HepG2 (cell line): ENCODE measurements around the gene SLA2. TPM values are rescaled to one million over a fixed set of nuclear protein-coding genes. Genes with fewer than 3 reads are reported as not detected.

Experiments
- ATAC-seq: fragments of 200-7000 bp; cut with Tn5 transposase; 3 replicates; pipeline ENCODE4 v1.9.1; 2020; ENCODE audit warnings: mild to moderate bottlenecking, moderate library complexity
- BruUV-seq: library from RNA; stranded (reverse); fragments of 400-500 nt; replicated peaks from 2 replicates; lab custom pipeline; 2021; lab: Mats Ljungman, UMichigan
- CTCF ChIA-PET: fragments of 300-600 bp; formaldehyde crosslinking; extraction: SDS; loops from one replicate; lab custom pipeline; 2021; ENCODE audit warnings: low total read pairs, inconsistent platforms, low intra/inter-chr PET ratio; lab: Yijun Ruan, JAX
- POLR2A ChIA-PET: fragments of 350-600 bp; sonication (Branson Sonifier 250); formaldehyde crosslinking; loops from one replicate; lab custom pipeline; 2020; ENCODE audit warnings: antibody characterized with exemption, inconsistent platforms; lab: Yijun Ruan, JAX
- DNase-seq: peaks from one replicate; pipeline ENCODE4 v3.0.0-alpha.2; 2015; ENCODE audit warnings: low spot score
- FAIRE-seq: peaks from 3 replicates; lab custom pipeline; 2011; peaks lifted over from hg19 to GRCh38; lab: Jason Lieb, UNC
- H2AFZ ChIP-seq: one replicate; pipeline ENCODE4 v1.6.1; 2011; ENCODE audit warnings: low read length, inconsistent platforms
- H3K27ac ChIP-seq: fragments of 300-600 bp; 3 replicates; pipeline ENCODE4 v1.8.0; 2011; ENCODE audit warnings: mixed run types, mild to moderate bottlenecking, mixed read lengths, low read length, inconsistent platforms; ENCODE audit not compliant: insufficient read depth; ENCODE audit errors: extremely low read length
- H3K27me3 ChIP-seq, 2 experiments: fragments of 200-600 bp in 1 of 2; 2 replicates in 1 of 2; 3 replicates in 1 of 2; pipeline versions ENCODE4 v1.6.0 to v1.8.0; 2011; ENCODE audit warnings: low read length in 2 of 2, mild to moderate bottlenecking in 2 of 2, moderate library complexity in 2 of 2, inconsistent platforms in 1 of 2; ENCODE audit not compliant: insufficient read depth in 2 of 2, control insufficient read depth in 1 of 2
- H3K36me3 ChIP-seq, 2 experiments: fragments of 200-600 bp in 1 of 2; replicated peaks in 1 of 2; 2 replicates in 1 of 2; 3 replicates in 1 of 2; pipeline versions ENCODE4 v1.5.1 to v1.8.0; 2011; ENCODE audit warnings: low read length in 2 of 2, inconsistent platforms in 1 of 2; ENCODE audit not compliant: insufficient read depth in 2 of 2, control insufficient read depth in 1 of 2
- H3K4me1 ChIP-seq: 2 replicates; pipeline ENCODE4 v1.5.1; 2012; ENCODE audit warnings: low read length, inconsistent platforms; ENCODE audit not compliant: insufficient read depth
- H3K4me2 ChIP-seq: 2 replicates; pipeline ENCODE4 v1.6.0; 2011; ENCODE audit warnings: low read depth, low read length, inconsistent platforms
- H3K4me3 ChIP-seq, 3 experiments: fragments of 200-600 bp in 1 of 3; sonication (generic), shearing (Covaris generic) in 1 of 3; replicated peaks in 1 of 3; 2 replicates each; pipeline ENCODE4 v1.5.1; 2011 to 2016; ENCODE audit warnings: low read length in 3 of 3, inconsistent platforms in 2 of 3, low read depth in 2 of 3, mild to moderate bottlenecking in 2 of 3, control low read depth in 1 of 3, mixed read lengths in 1 of 3; ENCODE audit not compliant: insufficient read depth in 1 of 3
- H3K79me2 ChIP-seq: one replicate; pipeline ENCODE4 v1.6.1; 2011; ENCODE audit warnings: low read length, inconsistent platforms; ENCODE audit not compliant: insufficient read depth
- H3K9ac ChIP-seq: 2 replicates; pipeline ENCODE4 v1.6.0; 2011; ENCODE audit warnings: mild to moderate bottlenecking, low read depth, low read length, inconsistent platforms; ENCODE audit not compliant: insufficient read depth
- H3K9me3 ChIP-seq: 2 replicates; pipeline ENCODE4 v1.5.1; 2012; ENCODE audit warnings: mild to moderate bottlenecking, low read length
- H4K20me1 ChIP-seq: 2 replicates; pipeline ENCODE4 v1.6.0; 2011; ENCODE audit warnings: inconsistent platforms, mild to moderate bottlenecking, low read length, moderate library complexity; ENCODE audit not compliant: insufficient read depth
- DR1 ChIP-seq: sonication (generic); formaldehyde crosslinking; IDR thresholded peaks from 2 replicates; pipeline ENCODE4 v1.8.0; 2021; ENCODE audit warnings: mild to moderate bottlenecking, missing genetic modification reagents, inconsistent platforms
- HIVEP1 ChIP-seq: sonication (generic); formaldehyde crosslinking; IDR thresholded peaks from 2 replicates; pipeline ENCODE4 v1.4.0; 2020; ENCODE audit warnings: mild to moderate bottlenecking, missing genetic modification reagents
- KAT8 ChIP-seq: IDR thresholded peaks from 2 replicates; pipeline ENCODE4 v1.6.1; 2016; ENCODE audit warnings: missing genetic modification reagents, missing compliant biosample characterization
- MLLT10 ChIP-seq: sonication (generic); formaldehyde crosslinking; IDR thresholded peaks from 2 replicates; pipeline ENCODE4 v1.4.0; 2020; ENCODE audit warnings: missing genetic modification reagents
- POGZ ChIP-seq: sonication (generic); formaldehyde crosslinking; IDR thresholded peaks from 2 replicates; pipeline ENCODE4 v1.4.0; 2020; ENCODE audit warnings: mild to moderate bottlenecking, missing genetic modification reagents
- RCOR2 ChIP-seq: IDR thresholded peaks from 2 replicates; pipeline ENCODE4 v1.6.1; 2016; ENCODE audit warnings: missing biosample characterization, missing genetic modification reagents
- XRCC5 ChIP-seq: fragments of 200-400 bp; formaldehyde crosslinking; optimal IDR thresholded peaks from 2 replicates; pipeline ENCODE3; 2017; ENCODE audit warnings: mild to moderate bottlenecking, low read length
- ZKSCAN1 ChIP-seq: fragments of 150-350 bp; IDR thresholded peaks from 2 replicates; pipeline ENCODE4 v1.6.1; 2014; ENCODE audit warnings: low read length
- ZNF260 ChIP-seq: sonication (generic); formaldehyde crosslinking; IDR thresholded peaks from 2 replicates; pipeline ENCODE4 v1.4.0; 2020; ENCODE audit warnings: missing genetic modification reagents, low read depth, mild to moderate bottlenecking, borderline replicate concordance
- ZNF576 ChIP-seq: sonication (generic); formaldehyde crosslinking; IDR thresholded peaks from 2 replicates; pipeline ENCODE4 v1.4.0; 2020; ENCODE audit warnings: mild to moderate bottlenecking, missing genetic modification reagents
- ZNF703 ChIP-seq: sonication (generic); formaldehyde crosslinking; IDR thresholded peaks from 2 replicates; pipeline ENCODE4 v1.5.1; 2020; ENCODE audit warnings: missing genetic modification reagents, mild to moderate bottlenecking, moderate library complexity, borderline replicate concordance
- ZNF737 ChIP-seq: sonication (generic); formaldehyde crosslinking; IDR thresholded peaks from 2 replicates; pipeline ENCODE4 v1.5.0; 2020; ENCODE audit warnings: missing genetic modification reagents, mild to moderate bottlenecking, borderline replicate concordance
- WGBS: methylation state at CpG from one replicate; pipeline ENCODE4 v1.1.6; 2017; ENCODE audit warnings: low lambda C conversion rate; 5-methylcytosine and 5-hydroxymethylcytosine counted together
- in situ Hi-C: cut with HindIII; loops from 2 replicates; pipeline ENCODE4 v1.10.0; 2017; ENCODE audit warnings: low pct_unique_long_range_greater_than_20kb; ENCODE audit not compliant: extremely low pct_ligation_motif_present
- intact Hi-C: fragments of 100-400 bp; cut with micrococcal nuclease; formaldehyde crosslinking; loops from one replicate; pipeline ENCODE4 v1.10.0; 2022; ENCODE audit not compliant: unreplicated experiment
- polyA plus RNA-seq, 8 experiments: library from polyadenylated mRNA; depleted of rRNA in 3 of 8; stranded (reverse) in 7 of 8; unstranded in 1 of 8; fragments of >200 nt; fragmentation: Illumina TruSeq in 4 of 8; extraction: Trizol in 4 of 8; gene quantifications; 2 replicates each; pipeline versions ENCODE4 v1.2.1 to v1.2.3, GENCODE V29; 2011 to 2016; ENCODE audit warnings: low read depth in 4 of 8, missing spikeins in 1 of 8, mixed read lengths in 1 of 8; ENCODE audit not compliant: insufficient read depth in 1 of 8
- total RNA-seq, 5 experiments: library from RNA; depleted of rRNA; stranded (reverse); fragments of >200 nt; fragmentation: Illumina TruSeq; extraction: Trizol; gene quantifications; 2 replicates each; pipeline ENCODE4 v1.2.3, GENCODE V29; 2016; ENCODE audit warnings: low read depth in 1 of 5
- TF ChIP-seq, protein P1 (sequence below): sonication (generic); formaldehyde crosslinking; IDR thresholded peaks from 2 replicates; pipeline ENCODE4; 2020; ENCODE audit warnings: missing genetic modification reagents, mild to moderate bottlenecking, borderline replicate concordance
- TF ChIP-seq, protein P2 (sequence below): sonication (generic); formaldehyde crosslinking; IDR thresholded peaks from 2 replicates; pipeline ENCODE4 v1.4.0; 2020; ENCODE audit warnings: mild to moderate bottlenecking, missing genetic modification reagents

Gene SLA2
- total and polyA plus RNA-seq, 2 of the 13 experiments (the other 11 are each of a cell fraction or from before 2014, with no cell fraction given): 1.6 to 3.6 TPM

DNA sequence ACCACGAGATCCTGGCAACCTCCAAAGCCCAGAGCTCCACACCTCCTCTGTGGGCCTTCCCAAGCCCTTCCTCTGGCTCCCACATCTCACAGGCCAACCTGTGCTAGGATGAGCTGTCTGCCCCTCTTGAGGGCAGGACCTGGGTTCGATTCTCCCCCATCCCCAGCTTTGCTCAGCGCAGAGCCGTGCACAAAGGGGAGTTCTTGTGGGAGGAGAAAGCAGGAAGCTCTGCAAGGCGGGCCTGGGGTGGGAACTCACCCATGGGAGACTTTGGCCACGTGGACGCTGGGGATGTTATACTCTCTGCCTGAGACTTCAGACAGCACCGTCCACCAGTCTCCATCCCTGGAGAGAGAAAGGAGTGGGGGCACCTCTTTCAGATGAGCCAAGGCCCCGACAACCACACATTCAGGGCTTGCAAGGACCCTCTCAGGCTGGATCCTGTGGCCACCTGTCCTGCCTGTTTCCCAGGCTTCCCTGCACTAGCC, 12.7 kb downstream of the SLA2 start (continued):
- TF ChIP-seq, protein P1, sequence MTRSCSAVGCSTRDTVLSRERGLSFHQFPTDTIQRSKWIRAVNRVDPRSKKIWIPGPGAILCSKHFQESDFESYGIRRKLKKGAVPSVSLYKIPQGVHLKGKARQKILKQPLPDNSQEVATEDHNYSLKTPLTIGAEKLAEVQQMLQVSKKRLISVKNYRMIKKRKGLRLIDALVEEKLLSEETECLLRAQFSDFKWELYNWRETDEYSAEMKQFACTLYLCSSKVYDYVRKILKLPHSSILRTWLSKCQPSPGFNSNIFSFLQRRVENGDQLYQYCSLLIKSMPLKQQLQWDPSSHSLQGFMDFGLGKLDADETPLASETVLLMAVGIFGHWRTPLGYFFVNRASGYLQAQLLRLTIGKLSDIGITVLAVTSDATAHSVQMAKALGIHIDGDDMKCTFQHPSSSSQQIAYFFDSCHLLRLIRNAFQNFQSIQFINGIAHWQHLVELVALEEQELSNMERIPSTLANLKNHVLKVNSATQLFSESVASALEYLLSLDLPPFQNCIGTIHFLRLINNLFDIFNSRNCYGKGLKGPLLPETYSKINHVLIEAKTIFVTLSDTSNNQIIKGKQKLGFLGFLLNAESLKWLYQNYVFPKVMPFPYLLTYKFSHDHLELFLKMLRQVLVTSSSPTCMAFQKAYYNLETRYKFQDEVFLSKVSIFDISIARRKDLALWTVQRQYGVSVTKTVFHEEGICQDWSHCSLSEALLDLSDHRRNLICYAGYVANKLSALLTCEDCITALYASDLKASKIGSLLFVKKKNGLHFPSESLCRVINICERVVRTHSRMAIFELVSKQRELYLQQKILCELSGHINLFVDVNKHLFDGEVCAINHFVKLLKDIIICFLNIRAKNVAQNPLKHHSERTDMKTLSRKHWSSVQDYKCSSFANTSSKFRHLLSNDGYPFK (CRISPR knock-in tag): peak; percentile 14; the same call in 1 of the 2 replicates
- TF ChIP-seq KAT8 (CRISPR knock-in tag): 0 out of 2 replicates have a peak, but pooled peaks have one; percentile 2
- 0 out of 2 replicates have a peak, but pooled peaks have one; percentile 14 for TF ChIP-seq ZNF260 (CRISPR knock-in tag)
- no peak for TF ChIP-seq MLLT10
- TF ChIP-seq ZKSCAN1: no peak
- peak; percentile 42; the same call in 1 of the 2 replicates for TF ChIP-seq ZNF737 (CRISPR knock-in tag)
- TF ChIP-seq, all 625 proteins: peak for 57

GRCh38 chr20:36632487-36633284, 13.3 kb downstream of the SLA2 start:
- peak overlapping the region; percentile 15 to 68 (median 26); a peak in 4 of 6 replicates for H3K4me3 ChIP-seq
- ATAC-seq: peak; percentile 96
- peak; percentile 95 for FAIRE-seq
- no peaks in the 10 kb centered on the region for H3K36me3 ChIP-seq
- peak overlapping the region; percentile 88 for H3K4me2 ChIP-seq
- H3K79me2 ChIP-seq: no peaks in the 10 kb centered on the region
- peak overlapping the region; percentile 74 for H2AFZ ChIP-seq
- H3K27me3 ChIP-seq: no peaks in the 10 kb centered on the region
- DNase-seq: peak; percentile 87
- H3K27ac ChIP-seq: peak overlapping the region; percentile 14
- H3K9ac ChIP-seq: peak overlapping the region; percentile 71
- in situ Hi-C loops (no loop called here), intact Hi-C loops (loop anchor here (1.0 kb wide), 1 partner anchor 20 kb away; no protein-coding TSS in a partner anchor)
- CTCF ChIA-PET: interaction anchor here (1.3 to 1.8 kb wide), 4 partner anchors 20 to 76 kb away, joined by 3 to 20 read pairs (median 6); partner anchors contain the start of gene RAB5IF
- POLR2A ChIA-PET: interaction anchor here (0.8 to 5.5 kb wide), 16 partner anchors 8 to 176 kb away, joined by 3 to 54 read pairs (median 5); partner anchors contain the start of genes NDRG3 and RAB5IF
- WGBS: 15% methylated on average over 14 of the region's 14 CpGs
- peaks cover 31% of the 10 kb centered on the region for H3K4me1 ChIP-seq
- no peaks in the 10 kb centered on the region for H4K20me1 ChIP-seq
- TSS peak; percentile 65 for BruUV-seq
- no peaks in the 10 kb centered on the region for H3K9me3 ChIP-seq
- TF ChIP-seq DR1 (CRISPR knock-in tag) (peak; percentile 45; the same call in 1 of the 2 replicates), ZNF703 (CRISPR knock-in tag) (no peak; the same call in 1 of the 2 replicates), XRCC5 (peak; percentile 94), RCOR2 (peak; percentile 94), HIVEP1 (CRISPR knock-in tag) (peak; percentile 64; the same call in 1 of the 2 replicates), POGZ (CRISPR knock-in tag) (peak; percentile 56; the same call in 1 of the 2 replicates), ZNF576 (CRISPR knock-in tag) (peak; percentile 13; the same call in 1 of the 2 replicates)
- TF ChIP-seq, protein P1 (CRISPR knock-in tag): peak; percentile 54; the same call in 1 of the 2 replicates
- TF ChIP-seq, protein P2, sequence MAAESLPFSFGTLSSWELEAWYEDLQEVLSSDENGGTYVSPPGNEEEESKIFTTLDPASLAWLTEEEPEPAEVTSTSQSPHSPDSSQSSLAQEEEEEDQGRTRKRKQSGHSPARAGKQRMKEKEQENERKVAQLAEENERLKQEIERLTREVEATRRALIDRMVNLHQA (CRISPR knock-in tag): no peak
